T-helper 1 cell treated with Interleukin-12 subunit alpha and Interleukin-12 subunit beta and Interleukin-4 antibody, amounts not matched to agents 30 μg/mL and 1 μg/mL, for 36 hours (primary cell): ENCODE measurements around the gene SNX20.

Experiments used
- H3K27ac Mint-ChIP-seq: one replicate; pipeline ENCODE4 v1.8.0; 2021; ENCODE audit warnings: mild to moderate bottlenecking, mixed read lengths
- H3K27me3 Mint-ChIP-seq: one replicate; pipeline ENCODE4 v1.8.0; 2021; ENCODE audit warnings: low read depth, mixed read lengths
- H3K36me3 Mint-ChIP-seq: one replicate; pipeline ENCODE4 v1.8.0; 2021; ENCODE audit warnings: low read depth, mixed read lengths
- H3K4me1 Mint-ChIP-seq: one replicate; pipeline ENCODE4 v1.8.0; 2021; ENCODE audit warnings: low read depth, mixed read lengths
- H3K4me3 Mint-ChIP-seq: one replicate; pipeline ENCODE4 v1.8.0; 2021; ENCODE audit warnings: mild to moderate bottlenecking, moderate library complexity, mixed read lengths
- H3K9me3 Mint-ChIP-seq: one replicate; pipeline ENCODE4 v1.8.0; 2021; ENCODE audit warnings: mixed read lengths

The SNX20 gene, protein sequence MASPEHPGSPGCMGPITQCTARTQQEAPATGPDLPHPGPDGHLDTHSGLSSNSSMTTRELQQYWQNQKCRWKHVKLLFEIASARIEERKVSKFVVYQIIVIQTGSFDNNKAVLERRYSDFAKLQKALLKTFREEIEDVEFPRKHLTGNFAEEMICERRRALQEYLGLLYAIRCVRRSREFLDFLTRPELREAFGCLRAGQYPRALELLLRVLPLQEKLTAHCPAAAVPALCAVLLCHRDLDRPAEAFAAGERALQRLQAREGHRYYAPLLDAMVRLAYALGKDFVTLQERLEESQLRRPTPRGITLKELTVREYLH

DNA sequence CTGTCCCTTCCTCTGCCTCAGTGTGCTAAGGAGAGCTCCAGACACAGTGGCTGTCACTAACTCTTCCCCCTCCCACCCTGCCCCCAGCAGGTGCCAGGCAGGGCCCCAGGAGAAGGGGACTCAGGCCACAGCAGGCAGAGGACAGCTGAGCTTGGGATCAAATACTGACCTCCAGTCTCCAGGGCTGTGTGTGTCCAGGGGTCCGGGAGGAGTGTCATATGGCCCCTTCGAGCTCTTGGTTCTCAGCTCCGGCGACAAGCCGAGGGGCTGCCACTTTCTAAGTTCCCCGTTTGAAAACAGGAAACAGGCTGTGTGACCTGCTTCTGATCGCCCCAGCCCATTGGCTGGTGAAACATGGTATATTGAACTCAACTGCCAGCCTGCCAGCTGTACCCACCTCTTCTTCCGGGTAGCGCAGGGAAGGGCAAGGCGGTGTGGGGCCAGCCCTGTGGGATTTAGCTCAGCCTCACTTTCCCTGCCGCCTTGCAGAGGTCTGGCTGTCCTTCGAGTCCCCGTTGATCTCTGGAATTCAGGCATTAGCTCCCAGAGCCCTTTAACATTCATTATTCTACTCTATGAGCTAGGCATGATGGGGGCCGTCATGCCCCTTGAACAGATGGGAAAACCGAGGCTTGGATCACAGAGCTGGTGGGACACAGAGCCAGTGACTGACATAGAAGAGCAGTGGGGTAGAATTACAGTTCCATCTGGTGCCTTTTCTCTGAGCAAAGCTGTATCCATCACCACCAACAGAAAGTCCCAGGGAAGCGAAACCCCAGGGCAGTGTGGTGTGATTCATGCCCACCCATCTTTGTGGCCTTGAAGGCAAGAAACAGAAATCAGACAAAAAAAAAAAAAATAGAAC, at the start of gene SNX20:
Gene SNX20 (minus strand): TSS at position 292 of the 865 bp plus-strand sequence. CDS start 3,786 bp downstream, outside the sequence.
- Mint-ChIP-seq H3K4me3 (peak within 1 kb of the TSS; percentile 94), H3K9me3 (no peaks in the 10 kb centered on the region), H3K36me3 (peaks cover 36% of the 10 kb centered on the region), H3K27ac (peak within 1 kb of the TSS; percentile 87), H3K4me1 (peaks cover 84% of the 10 kb centered on the region), H3K27me3 (no peaks in the 10 kb centered on the region)

DNA sequence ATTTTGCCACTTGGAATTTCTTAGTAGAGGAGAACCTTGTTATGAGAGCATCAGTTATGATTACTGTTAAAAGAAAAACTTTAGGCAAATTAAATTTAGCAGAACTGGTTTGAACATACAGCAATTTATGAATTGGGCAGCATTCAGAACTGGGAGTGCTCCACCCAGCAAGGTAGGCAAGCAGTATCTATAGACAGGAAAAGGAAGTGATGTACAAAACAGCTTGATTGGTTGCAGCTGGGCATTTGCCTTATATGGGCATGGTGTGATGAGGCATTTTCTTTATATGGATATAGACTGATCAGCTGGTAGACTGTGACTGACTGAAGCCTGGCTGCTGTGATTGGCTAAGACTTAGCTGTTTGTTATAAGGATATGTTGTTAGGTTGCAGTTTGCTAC, 43.2 kb upstream of the SNX20 start:
- H3K4me1 Mint-ChIP-seq, result peaks cover 20% of the 10 kb centered on the region
- H3K27ac Mint-ChIP-seq, result no peak overlapping the region
- H3K9me3 Mint-ChIP-seq, result peaks cover 28% of the 10 kb centered on the region
- peaks cover 42% of the 10 kb centered on the region for H3K36me3 Mint-ChIP-seq
- no peaks in the 10 kb centered on the region for H3K27me3 Mint-ChIP-seq
- H3K4me3 Mint-ChIP-seq, result no peak overlapping the region

DNA sequence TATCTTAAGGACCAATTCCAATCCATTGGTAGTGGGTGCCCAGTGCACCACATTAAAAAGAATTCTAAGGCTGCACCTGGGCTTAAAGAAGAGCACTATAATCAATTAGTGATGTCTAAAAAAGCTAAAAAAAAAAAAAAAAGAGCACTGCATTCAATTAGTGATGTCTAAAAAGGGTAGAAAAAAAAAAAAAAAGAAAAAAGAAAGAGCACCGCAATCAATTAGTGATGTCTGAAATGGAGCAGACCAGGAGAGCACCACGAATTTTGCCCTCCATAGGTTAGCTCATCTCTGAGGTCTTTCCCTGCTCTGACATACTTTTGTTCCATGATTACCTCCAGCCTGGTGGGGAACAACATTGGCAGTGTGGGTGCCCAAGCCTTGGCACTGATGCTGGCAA, 41.8 kb upstream of the SNX20 start:
- peaks cover 28% of the 10 kb centered on the region for H3K9me3 Mint-ChIP-seq
- peaks cover 27% of the 10 kb centered on the region for H3K4me1 Mint-ChIP-seq
- peaks cover 46% of the 10 kb centered on the region for H3K36me3 Mint-ChIP-seq
- no peaks in the 10 kb centered on the region for H3K27me3 Mint-ChIP-seq
- H3K27ac Mint-ChIP-seq, result no peak overlapping the region
- H3K4me3 Mint-ChIP-seq, result no peak overlapping the region

DNA sequence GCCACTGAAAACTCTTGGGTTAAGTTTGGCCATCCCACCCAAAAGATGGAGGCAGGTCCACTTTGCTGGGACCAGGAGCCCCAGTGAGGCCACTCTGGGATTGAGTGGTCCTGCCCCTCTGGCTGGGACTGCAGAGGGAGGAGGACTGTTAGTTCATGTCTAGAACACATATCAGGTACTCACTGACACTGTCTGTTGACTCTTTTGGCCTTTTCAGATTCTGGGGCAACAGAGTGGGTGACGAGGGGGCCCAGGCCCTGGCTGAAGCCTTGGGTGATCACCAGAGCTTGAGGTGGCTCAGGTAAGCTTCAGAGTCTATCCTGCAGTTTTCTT, 41.3 kb upstream of the SNX20 start:
- peaks cover 28% of the 10 kb centered on the region for H3K9me3 Mint-ChIP-seq
- peak overlapping the region; percentile 21 for H3K27ac Mint-ChIP-seq
- peaks cover 47% of the 10 kb centered on the region for H3K36me3 Mint-ChIP-seq
- no peaks in the 10 kb centered on the region for H3K27me3 Mint-ChIP-seq
- H3K4me3 Mint-ChIP-seq, result no peak overlapping the region
- H3K4me1 Mint-ChIP-seq, result peaks cover 30% of the 10 kb centered on the region

DNA sequence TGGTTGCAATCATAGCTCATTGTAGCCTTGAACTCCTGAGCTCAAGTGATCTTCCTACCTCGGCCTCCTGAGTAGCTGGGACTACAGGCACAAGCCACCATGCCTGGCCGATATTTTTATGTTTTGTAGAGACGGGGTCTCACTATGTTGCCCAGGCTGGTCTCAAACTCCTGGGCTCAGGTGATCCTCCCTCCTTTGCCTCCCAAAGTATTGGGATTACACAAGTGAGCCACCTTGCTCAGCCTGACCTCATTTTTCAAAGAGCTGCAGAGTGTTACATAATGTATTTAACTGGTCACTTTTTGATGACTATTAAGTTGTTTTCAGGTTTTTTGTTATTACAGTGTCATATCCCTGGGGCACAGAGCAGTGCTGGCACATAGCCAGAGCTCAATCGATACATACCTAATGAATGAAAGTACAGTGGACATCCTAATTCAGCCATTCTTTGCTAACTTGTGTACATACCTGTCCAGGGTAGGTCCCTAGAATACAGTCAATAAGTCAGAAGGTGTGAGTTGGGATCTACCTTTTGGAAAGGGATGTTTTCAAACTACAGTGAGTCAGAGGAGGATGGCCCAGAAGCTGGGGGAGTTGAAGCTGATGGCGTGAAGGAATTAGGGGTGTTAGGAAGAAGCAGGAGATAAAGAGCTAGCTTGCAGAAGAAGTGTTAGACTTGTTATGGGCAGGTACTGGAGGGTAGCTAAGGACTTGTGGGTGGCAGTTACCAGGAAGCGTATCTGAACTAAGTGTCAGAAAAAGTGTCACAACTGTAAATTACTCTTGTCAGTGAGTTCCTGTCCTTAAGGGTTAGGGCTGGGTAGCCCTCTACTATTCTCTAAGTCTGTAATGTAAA, 40.7 kb upstream of the SNX20 start:
- H3K27me3 Mint-ChIP-seq, result no peaks in the 10 kb centered on the region

DNA sequence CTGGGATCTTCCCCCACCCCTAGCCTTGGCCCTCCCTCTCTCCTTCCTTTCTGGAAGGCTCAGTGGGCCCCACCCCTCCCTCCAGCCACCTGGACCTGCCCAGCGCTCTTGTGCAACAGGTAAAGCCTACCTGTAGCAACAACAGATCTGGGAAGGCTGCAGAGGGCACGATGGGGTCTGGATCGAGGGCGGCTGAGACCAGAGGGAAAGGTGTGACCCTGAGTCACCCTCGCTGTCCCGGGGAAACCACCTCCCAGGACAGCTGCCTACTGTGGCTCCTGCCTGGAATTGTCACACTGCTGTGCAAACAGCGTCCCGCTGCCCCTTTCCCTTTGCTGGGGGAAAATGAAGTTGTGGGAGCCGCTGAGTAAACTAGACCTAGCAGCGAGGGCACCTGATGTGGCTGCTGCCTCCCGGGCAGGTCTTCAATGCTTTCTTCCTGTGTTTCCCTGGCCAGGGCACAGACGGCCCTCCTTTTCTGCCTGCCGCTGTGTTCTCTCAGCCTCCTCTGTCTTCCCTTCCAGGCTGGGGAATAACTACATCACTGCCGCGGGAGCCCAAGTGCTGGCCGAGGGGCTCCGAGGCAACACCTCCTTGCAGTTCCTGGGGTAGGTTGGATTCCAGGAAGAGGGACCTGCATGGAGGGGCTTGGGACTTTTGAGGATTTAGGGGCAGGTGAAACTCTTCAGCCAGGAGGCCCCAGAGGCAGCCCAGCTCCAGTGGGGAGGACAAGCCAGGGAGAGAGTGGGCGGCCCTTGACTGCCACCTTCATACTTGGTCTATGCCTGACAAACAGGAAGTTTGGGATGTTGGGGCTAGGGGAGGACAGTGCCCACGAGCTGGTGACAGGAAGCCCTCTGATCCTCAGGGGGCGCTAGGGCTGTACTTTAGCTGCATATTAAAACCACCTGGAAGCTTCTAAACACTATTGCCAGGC, 38.6 kb upstream of the SNX20 start:
- Mint-ChIP-seq H3K27me3 (no peaks in the 10 kb centered on the region), H3K4me1 (peaks cover 36% of the 10 kb centered on the region), H3K27ac (no peak overlapping the region), H3K4me3 (no peak overlapping the region), H3K36me3 (peaks cover 44% of the 10 kb centered on the region), H3K9me3 (peaks cover 20% of the 10 kb centered on the region)

More for the DNA sequence above, 40.7 kb upstream of the SNX20 start:
- Mint-ChIP-seq H3K9me3 (peaks cover 28% of the 10 kb centered on the region), H3K4me1 (peaks cover 34% of the 10 kb centered on the region), H3K4me3 (no peak overlapping the region), H3K27ac (peak overlapping the region; percentile 21), H3K36me3 (peaks cover 48% of the 10 kb centered on the region)

DNA sequence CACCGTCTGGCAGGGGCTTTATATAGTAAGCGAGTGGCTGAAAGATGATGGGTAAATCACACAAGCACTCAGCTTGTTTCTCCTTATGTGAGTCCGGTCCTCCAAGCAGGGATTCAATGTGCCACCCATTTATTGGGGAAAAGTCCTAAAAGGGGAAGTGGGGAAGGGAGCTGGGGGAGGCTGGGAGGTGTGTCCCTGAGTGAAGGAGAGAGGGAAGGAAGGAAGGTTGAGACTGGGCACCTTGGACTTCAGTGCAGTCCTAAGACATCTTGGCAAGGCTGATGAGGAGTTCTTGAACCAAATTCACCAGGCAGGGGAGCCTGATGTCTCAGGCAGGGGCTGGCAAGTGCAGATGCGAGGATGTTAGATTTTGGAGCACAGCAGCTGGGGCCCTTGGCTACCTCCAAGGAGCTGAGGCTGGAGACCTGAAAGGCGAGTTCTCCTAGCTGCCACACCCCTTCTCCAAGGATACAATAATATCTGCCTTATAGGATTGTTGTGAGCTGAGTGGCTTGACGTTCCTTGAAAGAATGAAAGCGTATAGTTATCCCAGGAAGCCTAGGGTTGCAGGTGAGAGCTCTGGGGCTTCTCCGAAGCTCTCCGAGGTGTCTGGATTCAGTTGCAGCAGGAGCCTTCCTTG, 37.8 kb upstream of the SNX20 start:
- peaks cover 37% of the 10 kb centered on the region for H3K36me3 Mint-ChIP-seq
- peaks cover 32% of the 10 kb centered on the region for H3K4me1 Mint-ChIP-seq
- H3K4me3 Mint-ChIP-seq, result no peak overlapping the region
- H3K27me3 Mint-ChIP-seq, result no peaks in the 10 kb centered on the region
- H3K27ac Mint-ChIP-seq, result peak overlapping the region; percentile 19
- peaks cover 12% of the 10 kb centered on the region for H3K9me3 Mint-ChIP-seq

DNA sequence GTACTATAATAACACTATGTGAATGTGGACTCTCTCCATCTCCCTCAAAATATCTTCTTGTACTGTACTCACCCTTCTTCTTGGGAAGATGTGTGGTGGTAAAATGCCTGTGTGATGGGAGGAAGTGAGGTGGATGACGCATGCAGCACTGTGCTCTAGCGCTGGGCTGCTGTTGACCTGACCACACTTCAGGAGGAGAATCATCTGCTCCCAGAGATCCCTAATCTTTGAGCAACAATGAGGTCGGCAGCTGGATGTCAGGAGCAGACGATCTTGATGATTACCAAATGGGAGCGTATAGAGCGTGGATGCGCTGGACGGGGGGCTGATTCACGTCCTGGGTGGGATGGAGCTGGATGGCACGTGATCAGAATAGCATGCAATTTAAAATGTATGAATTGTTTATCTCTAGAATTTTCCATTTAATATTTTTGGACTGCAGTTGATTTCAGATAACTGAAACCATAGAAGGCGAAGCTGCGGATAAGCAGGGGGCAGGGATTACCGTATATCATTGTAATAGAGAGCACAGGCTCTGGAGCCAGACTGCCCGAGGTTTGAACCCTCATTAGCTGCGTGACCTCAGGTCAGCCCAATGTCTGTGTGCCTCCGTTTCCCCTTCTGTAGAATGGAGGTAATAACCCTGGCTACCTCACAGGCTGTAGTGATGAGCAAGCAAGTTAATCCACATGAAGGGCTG, 37.1 kb upstream of the SNX20 start:
- Mint-ChIP-seq H3K27me3 (no peaks in the 10 kb centered on the region), H3K4me1 (peaks cover 34% of the 10 kb centered on the region), H3K36me3 (peaks cover 30% of the 10 kb centered on the region), H3K9me3 (peaks cover 5% of the 10 kb centered on the region), H3K27ac (no peak overlapping the region), H3K4me3 (no peak overlapping the region)

DNA sequence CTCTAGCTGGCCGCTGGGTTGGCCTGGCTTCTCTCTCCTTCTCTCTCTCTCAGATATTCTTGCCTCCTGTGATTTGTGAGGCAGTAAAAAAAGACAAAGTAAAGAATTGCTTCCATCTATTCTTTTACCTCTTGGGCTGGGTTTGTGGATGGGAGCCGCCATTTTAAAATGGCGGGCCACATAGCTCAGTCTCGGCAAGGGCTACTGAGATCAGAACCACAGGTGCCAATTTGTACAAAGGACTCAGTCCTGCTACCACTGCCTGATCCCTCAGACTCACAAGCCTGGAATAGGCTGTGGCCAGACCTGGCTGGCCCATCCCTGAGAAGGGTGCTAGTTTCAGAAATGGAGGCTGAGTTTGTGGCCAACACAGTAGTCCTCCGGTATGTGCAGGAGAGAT, 36.4 kb upstream of the SNX20 start:
- Mint-ChIP-seq H3K4me1 (peaks cover 33% of the 10 kb centered on the region), H3K4me3 (no peak overlapping the region), H3K9me3 (no peaks in the 10 kb centered on the region), H3K36me3 (peaks cover 23% of the 10 kb centered on the region), H3K27me3 (no peaks in the 10 kb centered on the region), H3K27ac (no peak overlapping the region)

DNA sequence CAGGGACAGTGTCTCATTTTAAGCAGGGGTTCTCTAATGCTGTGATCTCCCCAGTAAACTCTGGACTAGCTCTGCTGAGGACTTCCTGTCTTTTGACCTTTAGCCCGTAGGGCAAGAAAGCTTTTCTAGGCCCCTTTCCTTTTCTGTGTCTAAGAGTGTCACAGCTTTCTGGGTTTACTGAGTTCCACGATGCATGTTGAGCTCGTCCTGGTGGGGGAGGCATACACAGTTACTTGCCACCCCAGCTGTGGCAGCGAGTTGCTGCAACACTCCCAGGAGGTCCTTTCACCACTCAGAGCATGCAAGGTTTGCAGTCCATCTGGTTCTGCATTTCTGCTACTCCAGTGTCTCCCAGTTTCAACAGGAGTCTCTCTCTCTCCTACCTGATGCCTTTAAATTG, 36.0 kb upstream of the SNX20 start:
- Mint-ChIP-seq H3K27ac (no peak overlapping the region), H3K27me3 (no peaks in the 10 kb centered on the region), H3K4me3 (no peak overlapping the region), H3K9me3 (no peaks in the 10 kb centered on the region), H3K36me3 (peaks cover 20% of the 10 kb centered on the region), H3K4me1 (peaks cover 30% of the 10 kb centered on the region)

DNA sequence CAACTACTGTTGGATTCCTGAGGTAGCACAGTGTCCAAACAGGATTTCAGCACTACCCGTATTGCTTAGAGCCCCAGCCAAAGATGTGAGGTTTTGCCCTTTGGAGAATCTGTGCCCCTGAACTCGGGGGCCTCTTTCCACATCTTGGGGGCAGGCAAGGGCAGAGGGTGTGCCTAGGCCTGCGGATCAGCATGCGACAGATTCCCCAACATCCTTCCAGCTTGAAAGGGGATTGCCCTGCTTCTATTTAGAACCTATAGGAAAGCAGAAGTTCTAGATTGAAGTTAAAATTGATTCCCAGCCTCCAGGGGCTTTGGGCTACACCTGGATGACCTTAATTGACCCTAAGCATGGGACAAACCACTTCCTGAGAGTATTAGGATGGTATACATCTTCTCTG, 31.8 kb upstream of the SNX20 start:
- Mint-ChIP-seq H3K27ac (no peak overlapping the region), H3K4me3 (no peak overlapping the region), H3K9me3 (no peaks in the 10 kb centered on the region), H3K4me1 (peaks cover 35% of the 10 kb centered on the region), H3K27me3 (no peaks in the 10 kb centered on the region), H3K36me3 (peaks cover 24% of the 10 kb centered on the region)

DNA sequence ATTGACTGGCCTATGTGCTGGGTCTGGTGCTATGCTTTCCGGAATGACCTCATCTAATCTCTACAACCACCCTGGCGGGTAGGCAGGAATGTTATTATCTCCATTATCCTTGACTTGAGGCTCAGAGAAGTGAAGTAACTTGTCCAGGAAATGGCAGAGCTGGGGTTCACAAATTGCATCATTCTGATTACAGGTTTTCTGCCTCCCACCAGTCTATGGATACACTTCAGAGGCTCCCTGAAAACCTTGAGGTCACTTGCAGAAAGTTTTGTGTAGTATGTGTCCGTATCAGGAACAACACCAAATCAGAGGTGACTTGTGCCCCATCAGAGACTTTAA, 31.4 kb upstream of the SNX20 start:
- peaks cover 35% of the 10 kb centered on the region for H3K4me1 Mint-ChIP-seq
- H3K36me3 Mint-ChIP-seq, result peaks cover 25% of the 10 kb centered on the region
- H3K9me3 Mint-ChIP-seq, result no peaks in the 10 kb centered on the region
- H3K27me3 Mint-ChIP-seq, result no peaks in the 10 kb centered on the region
- no peak overlapping the region for H3K4me3 Mint-ChIP-seq
- no peak overlapping the region for H3K27ac Mint-ChIP-seq
